BLaER1 (cell line): ENCODE measurements around the gene HAUS7.
"Not testable (repeated sequence)": the region's sequence is repeated elsewhere in the genome, so short reads cannot be mapped to it uniquely, and the experiment has no call there.

Experiments
- H3K27ac ChIP-seq: shearing (Covaris generic); formaldehyde crosslinking; 2 replicates; pipeline ENCODE4 v1.8.1; 2022
- H3K27me3 ChIP-seq: shearing (Covaris generic); formaldehyde crosslinking; 2 replicates; pipeline ENCODE4 v1.8.1; 2022
- H3K36me3 ChIP-seq: shearing (Covaris generic); formaldehyde crosslinking; 2 replicates; pipeline ENCODE4 v1.8.1; 2022
- H3K4me1 ChIP-seq: shearing (Covaris generic); formaldehyde crosslinking; 2 replicates; pipeline ENCODE4 v1.8.1; 2022
- H3K4me2 ChIP-seq: shearing (Covaris generic); formaldehyde crosslinking; 2 replicates; pipeline ENCODE4 v1.8.1; 2022
- H3K4me3 ChIP-seq: shearing (Covaris generic); formaldehyde crosslinking; 2 replicates; pipeline ENCODE4 v1.8.1; 2022
- H3K9ac ChIP-seq: shearing (Covaris generic); formaldehyde crosslinking; 2 replicates; pipeline ENCODE4 v1.8.1; 2022
- H3K9me3 ChIP-seq: shearing (Covaris generic); formaldehyde crosslinking; 2 replicates; pipeline ENCODE4 v1.8.1; 2022
- H4K20me1 ChIP-seq: shearing (Covaris generic); formaldehyde crosslinking; 2 replicates; pipeline ENCODE4 v1.8.1; 2022
- Cebpa-rat ChIP-seq: shearing (Covaris generic); IDR thresholded peaks from 2 replicates; pipeline ENCODE4 v1.8.1; 2022

Gene HAUS7

GRCh38 chrX:153409414-153410101 is 60.8 kb downstream of the HAUS7 start:
- H3K4me1 ChIP-seq = peaks cover 9% of the 10 kb centered on the region
- H3K4me2 ChIP-seq = no peak overlapping the region
- no peak overlapping the region for H3K27ac ChIP-seq
- TF ChIP-seq Cebpa-rat = no peak
- no peaks in the 10 kb centered on the region for H3K36me3 ChIP-seq
- peaks cover 24% of the 10 kb centered on the region; the same call in 1 of the 2 replicates for H4K20me1 ChIP-seq
- H3K9ac ChIP-seq = no peak overlapping the region
- H3K9me3 ChIP-seq = no peaks in the 10 kb centered on the region
- H3K27me3 ChIP-seq = peaks cover 79% of the 10 kb centered on the region
- H3K4me3 ChIP-seq = no peak overlapping the region

DNA sequence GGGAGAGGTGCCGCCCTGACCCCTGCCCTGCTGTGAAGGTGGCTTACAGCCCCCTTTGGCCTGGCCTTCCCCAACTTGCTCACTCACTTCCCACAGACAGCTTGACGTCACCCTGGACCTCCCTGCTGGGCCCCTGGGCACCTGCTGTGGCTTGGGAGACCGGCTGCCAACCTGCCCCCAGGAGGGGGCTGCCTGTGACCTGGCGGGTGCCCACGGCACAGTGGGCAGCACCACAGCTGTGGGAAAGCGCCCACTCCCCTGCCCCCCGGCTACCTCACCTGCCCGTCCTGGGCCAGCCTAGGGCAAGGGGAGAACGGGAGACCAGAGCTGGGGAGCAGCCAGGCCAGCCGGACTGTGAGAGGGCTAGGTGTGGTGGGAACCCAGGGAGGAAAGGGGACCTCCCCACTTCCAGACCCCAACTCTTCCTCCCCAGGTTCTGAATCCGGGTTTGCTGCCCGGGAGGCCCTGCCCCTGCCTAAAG is 61.5 kb downstream of the HAUS7 start:
- peaks cover 78% of the 10 kb centered on the region for H3K27me3 ChIP-seq
- peaks cover 9% of the 10 kb centered on the region for H3K4me1 ChIP-seq
- H4K20me1 ChIP-seq = peaks cover 24% of the 10 kb centered on the region; the same call in 1 of the 2 replicates
- no peak overlapping the region for H3K4me3 ChIP-seq
- H3K9ac ChIP-seq = no peak overlapping the region
- no peak overlapping the region for H3K27ac ChIP-seq
- no peak overlapping the region for H3K4me2 ChIP-seq
- H3K36me3 ChIP-seq = no peaks in the 10 kb centered on the region
- no peak for TF ChIP-seq Cebpa-rat
- no peaks in the 10 kb centered on the region for H3K9me3 ChIP-seq

- no peak overlapping the region for H3K4me3 ChIP-seq
- H3K4me1 ChIP-seq = peaks cover 9% of the 10 kb centered on the region
- H3K9me3 ChIP-seq = no peaks in the 10 kb centered on the region
- H3K36me3 ChIP-seq = no peaks in the 10 kb centered on the region
- no peak overlapping the region for H3K4me2 ChIP-seq
- peaks cover 18% of the 10 kb centered on the region; the same call in 1 of the 2 replicates for H4K20me1 ChIP-seq
- no peak overlapping the region for H3K27ac ChIP-seq
- TF ChIP-seq Cebpa-rat = no peak
- peaks cover 78% of the 10 kb centered on the region for H3K27me3 ChIP-seq
- no peak overlapping the region for H3K9ac ChIP-seq
Observed at GRCh38 chrX:153408221-153408721, 62.1 kb downstream of the HAUS7 start.

DNA sequence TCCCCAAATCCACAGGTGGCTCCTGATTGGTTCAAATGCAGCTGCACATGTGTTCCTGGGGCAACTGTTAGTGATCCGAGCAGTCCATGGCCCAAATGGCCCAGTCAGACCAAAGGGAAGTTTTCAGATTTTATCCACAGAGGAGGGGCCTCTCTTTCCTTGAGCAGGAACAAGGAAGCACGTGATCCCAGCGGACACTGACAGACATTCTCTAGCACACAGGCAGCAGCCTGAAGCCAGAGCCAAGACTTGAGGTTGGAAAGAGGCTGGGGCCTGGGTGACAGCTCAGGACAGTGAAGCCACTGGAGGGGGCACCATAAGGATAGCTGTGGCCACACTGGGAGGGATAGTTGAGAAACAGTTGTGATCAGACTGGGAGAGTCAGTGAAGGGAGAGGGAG is 62.6 kb downstream of the HAUS7 start:
- Histone ChIP-seq H3K4me2 (no peak overlapping the region), H4K20me1 (peaks cover 13% of the 10 kb centered on the region; the same call in 1 of the 2 replicates), H3K4me1 (peaks cover 9% of the 10 kb centered on the region), H3K27ac (no peak overlapping the region), H3K36me3 (no peaks in the 10 kb centered on the region), H3K9ac (no peak overlapping the region), H3K9me3 (no peaks in the 10 kb centered on the region), H3K27me3 (peaks cover 73% of the 10 kb centered on the region), H3K4me3 (no peak overlapping the region)
- TF ChIP-seq Cebpa-rat = no peak

GRCh38 chrX:153406903-153407302 is 63.5 kb downstream of the HAUS7 start:
- Histone ChIP-seq H3K36me3 (no peaks in the 10 kb centered on the region), H3K27ac (no peak overlapping the region), H3K9me3 (no peaks in the 10 kb centered on the region), H3K27me3 (peaks cover 65% of the 10 kb centered on the region), H3K4me1 (peaks cover 6% of the 10 kb centered on the region), H3K9ac (no peak overlapping the region), H4K20me1 (peaks cover 9% of the 10 kb centered on the region; the same call in 1 of the 2 replicates), H3K4me3 (no peak overlapping the region), H3K4me2 (no peak overlapping the region)
- TF ChIP-seq Cebpa-rat = no peak

GRCh38 chrX:153406011-153406410 is 64.4 kb downstream of the HAUS7 start:
- TF ChIP-seq Cebpa-rat = no peak
- H3K4me3 ChIP-seq = no peak overlapping the region
- no peak overlapping the region for H3K27ac ChIP-seq
- no peak overlapping the region for H3K9ac ChIP-seq
- H3K4me2 ChIP-seq = no peak overlapping the region
- peaks cover 9% of the 10 kb centered on the region; the same call in 1 of the 2 replicates for H4K20me1 ChIP-seq
- H3K27me3 ChIP-seq = peaks cover 56% of the 10 kb centered on the region
- H3K9me3 ChIP-seq = peaks cover 5% of the 10 kb centered on the region
- H3K36me3 ChIP-seq = no peaks in the 10 kb centered on the region
- no peaks in the 10 kb centered on the region for H3K4me1 ChIP-seq

DNA sequence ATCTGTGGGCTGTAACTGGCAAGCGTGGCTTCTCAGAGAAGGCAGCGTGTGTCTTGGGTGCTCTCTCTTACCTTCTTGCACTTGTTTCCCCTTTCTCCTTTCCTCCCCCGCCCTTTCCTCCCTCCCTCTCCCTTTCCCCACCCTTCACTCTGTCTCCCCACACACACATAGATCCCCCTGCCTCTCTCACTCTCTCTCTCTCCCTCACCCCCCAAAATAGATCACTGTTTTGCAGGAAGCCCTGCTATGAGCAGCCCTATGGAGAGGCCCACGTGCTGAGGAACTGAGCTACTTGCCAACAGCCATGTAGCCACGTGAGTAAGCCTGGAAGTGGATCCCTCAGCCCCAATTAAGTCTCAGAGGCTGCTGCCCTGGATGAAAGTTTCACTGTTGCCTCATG is 65.0 kb downstream of the HAUS7 start:
- Histone ChIP-seq H3K9ac (no peak overlapping the region), H3K27me3 (peaks cover 50% of the 10 kb centered on the region), H3K36me3 (no peaks in the 10 kb centered on the region), H3K27ac (no peak overlapping the region), H4K20me1 (peaks cover 8% of the 10 kb centered on the region; the same call in 1 of the 2 replicates), H3K4me1 (no peaks in the 10 kb centered on the region), H3K9me3 (peaks cover 8% of the 10 kb centered on the region), H3K4me2 (no peak overlapping the region), H3K4me3 (no peak overlapping the region)
- no peak for TF ChIP-seq Cebpa-rat

GRCh38 chrX:153404333-153404732 is 66.0 kb downstream of the HAUS7 start:
- H3K27ac ChIP-seq, H4K20me1 ChIP-seq, H3K9ac ChIP-seq, H3K4me1 ChIP-seq, H3K4me3 ChIP-seq, H3K36me3 ChIP-seq, H3K4me2 ChIP-seq, H3K9me3 ChIP-seq: not testable (repeated sequence)
- peaks cover 41% of the 10 kb centered on the region for H3K27me3 ChIP-seq

DNA sequence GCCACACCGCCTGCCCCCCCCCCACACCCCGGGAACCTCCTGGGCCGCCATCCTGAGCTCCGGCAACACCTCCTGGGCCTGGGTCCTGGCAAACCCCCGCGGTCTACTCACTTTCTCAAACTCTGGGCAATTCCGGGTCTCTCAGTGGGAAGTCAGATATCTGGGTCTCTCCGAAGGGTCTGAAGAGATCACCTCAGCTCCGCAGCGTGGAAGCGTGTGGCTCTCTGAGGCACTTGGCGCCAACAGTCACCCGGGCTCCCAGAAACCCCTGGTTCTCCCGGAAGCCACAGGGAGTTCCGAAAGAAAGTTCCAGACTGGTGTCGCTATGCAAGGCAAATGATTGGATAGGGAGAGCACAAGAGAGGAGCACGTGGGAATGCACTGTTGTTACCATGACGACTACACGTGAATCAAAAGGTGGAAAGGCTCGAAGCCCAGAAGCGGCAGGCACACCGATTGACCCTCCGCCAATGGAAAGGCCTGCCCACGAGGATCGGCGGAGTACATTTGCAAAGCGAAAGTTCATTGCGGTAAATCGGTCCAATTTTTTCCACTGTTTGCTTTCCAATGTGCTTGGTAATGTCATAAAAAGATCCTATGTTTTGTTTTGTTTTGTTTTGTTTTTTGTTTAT is 69.1 kb downstream of the HAUS7 start, which contains the start of gene PNMA6E:
Gene PNMA6E, minus strand, starts transcription at position 218 of the 632 bp plus-strand sequence. CDS start 2,501 bp downstream, outside the sequence.
- Histone ChIP-seq H3K4me1 (peaks cover 21% of the 10 kb centered on the region), H3K27me3 (peaks cover 27% of the 10 kb centered on the region), H3K4me2 (no peak within 1 kb of the TSS), H4K20me1 (no peaks in the 10 kb centered on the region; the same call in 1 of the 2 replicates), H3K27ac (no peak within 1 kb of the TSS), H3K9me3 (peaks cover 8% of the 10 kb centered on the region), H3K9ac (no peak within 1 kb of the TSS), H3K36me3 (no peaks in the 10 kb centered on the region), H3K4me3 (no peak within 1 kb of the TSS)
- TF ChIP-seq Cebpa-rat = no peak
